B cell (primary cell): ENCODE data around the gene TADA3. TPM values are rescaled to one million over a fixed set of nuclear protein-coding genes. Genes with fewer than 3 reads are reported as not detected.

Experiments used
- ATAC-seq: fragments of 200-7000 bp; cut with Tn5 transposase; one replicate; pipeline ENCODE4 v1.10.0; 2021; ENCODE audit warnings: low read depth, mild to moderate bottlenecking, moderate number of reproducible peaks, moderate library complexity
- CTCF ChIA-PET: fragments of 350-600 bp; sonication (Branson Sonifier 250); formaldehyde crosslinking; loops from one replicate; lab custom pipeline; 2021; ENCODE audit warnings: antibody characterized with exemption, inconsistent platforms; lab: Charles Lee
- POLR2A ChIA-PET: fragments of 350-600 bp; sonication (Branson Sonifier 250); formaldehyde crosslinking; loops from one replicate; lab custom pipeline; 2021; ENCODE audit warnings: antibody characterized with exemption; lab: Charles Lee
- DNase-seq: peaks from one replicate; pipeline ENCODE4 v3.0.0; 2013
- H2AFZ ChIP-seq: 2 replicates; pipeline ENCODE4 v1.6.1; 2012; ENCODE audit warnings: mild to moderate bottlenecking, low read depth, low read length; ENCODE audit not compliant: insufficient read depth, poor library complexity, severe bottlenecking
- H3K27ac ChIP-seq, 2 donors: 1 replicate in 1 of 2; 2 replicates in 1 of 2; pipeline ENCODE4 v1.5.1; 2012 to 2013; ENCODE audit warnings: low read length in 2 of 2, mild to moderate bottlenecking in 2 of 2, moderate library complexity in 1 of 2
- H3K27me3 ChIP-seq, 4 experiments: fragments of 200-600 bp in 1 of 4; sonication (generic) in 1 of 4; replicated peaks in 1 of 4; 1 replicate in 2 of 4; 2 replicates in 2 of 4; pipeline versions ENCODE4 v1.6.1 to v1.7.0; 2013 to 2016; ENCODE audit warnings: low read length in 3 of 4, mild to moderate bottlenecking in 2 of 4, mixed read lengths in 1 of 4, moderate library complexity in 1 of 4; ENCODE audit not compliant: insufficient read depth in 4 of 4, control insufficient read depth in 3 of 4; ENCODE audit errors: control extremely low read depth in 1 of 4
- H3K36me3 ChIP-seq, 2 experiments: replicated peaks in 1 of 2; 1 replicate in 1 of 2; 2 replicates in 1 of 2; pipeline versions ENCODE4 v1.6.1 to v1.7.1; 2013; ENCODE audit warnings: low read length in 1 of 2; ENCODE audit not compliant: insufficient read depth in 2 of 2, control insufficient read depth in 1 of 2; ENCODE audit errors: control extremely low read depth in 1 of 2, extremely low read depth in 1 of 2
- H3K4me1 ChIP-seq, 2 donors: fragments of 200-600 bp in 1 of 2; sonication (generic) in 1 of 2; 1 replicate in 1 of 2; 2 replicates in 1 of 2; pipeline versions ENCODE4 v1.5.1 to v1.6.1; 2013 to 2017; ENCODE audit warnings: low read length in 2 of 2; ENCODE audit not compliant: control insufficient read depth in 2 of 2, insufficient read depth in 2 of 2
- H3K4me2 ChIP-seq: replicated peaks from 2 replicates; pipeline ENCODE3; 2012; ENCODE audit warnings: mild to moderate bottlenecking, low read depth, low read length; ENCODE audit not compliant: poor library complexity, severe bottlenecking
- H3K4me3 ChIP-seq, 5 experiments: fragments of 200-600 bp in 1 of 5; sonication (generic) in 1 of 5; 1 replicate in 3 of 5; 2 replicates in 2 of 5; pipeline versions ENCODE4 v1.5.1 to v1.7.0; 2011 to 2016; ENCODE audit warnings: low read length in 4 of 5, mild to moderate bottlenecking in 4 of 5, low read depth in 2 of 5, control low read depth in 1 of 5, moderate library complexity in 1 of 5; ENCODE audit not compliant: insufficient read depth in 1 of 5; ENCODE audit errors: control extremely low read depth in 1 of 5, extremely low read depth in 1 of 5
- H3K79me2 ChIP-seq: fragments of 200-600 bp; sonication (generic); one replicate; pipeline ENCODE4 v1.6.0; 2016; ENCODE audit warnings: low read length; ENCODE audit not compliant: control insufficient read depth, insufficient read depth
- H3K9ac ChIP-seq: fragments of 200-600 bp; sonication (generic); 2 replicates; pipeline ENCODE4 v1.6.1; 2017; ENCODE audit warnings: mild to moderate bottlenecking, low read length, moderate library complexity
- H3K9me3 ChIP-seq, 3 donors: one replicate each; pipeline versions ENCODE4 v1.6.1 to v1.7.1; 2013; ENCODE audit warnings: low read length in 2 of 3; ENCODE audit not compliant: control insufficient read depth in 2 of 3, insufficient read depth in 1 of 3; ENCODE audit errors: control extremely low read depth in 1 of 3
- H4K20me1 ChIP-seq: 2 replicates; pipeline ENCODE4 v1.6.0; 2012; ENCODE audit warnings: mild to moderate bottlenecking, low read length; ENCODE audit not compliant: insufficient read depth, control insufficient read depth, poor library complexity, severe bottlenecking
- H3K27ac Mint-ChIP-seq: one replicate; pipeline ENCODE4 v1.8.0; 2021; ENCODE audit warnings: mixed read lengths
- H3K27me3 Mint-ChIP-seq: one replicate; pipeline ENCODE4 v1.8.0; 2021; ENCODE audit warnings: mixed read lengths
- H3K4me1 Mint-ChIP-seq: one replicate; pipeline ENCODE4 v1.8.0; 2021; ENCODE audit warnings: mixed read lengths
- H3K4me3 Mint-ChIP-seq: one replicate; pipeline ENCODE4 v1.8.0; 2021; ENCODE audit warnings: mixed read lengths
- H3K9me3 Mint-ChIP-seq: one replicate; pipeline ENCODE4 v1.8.0; 2022; ENCODE audit warnings: mixed read lengths; ENCODE audit not compliant: insufficient read depth
- CTCF ChIP-seq: fragments of 200-600 bp; IDR thresholded peaks from one replicate; pipeline ENCODE4 v1.8.0; 2022; ENCODE audit warnings: antibody characterized with exemption, mild to moderate bottlenecking
- EZH2 ChIP-seq: IDR thresholded peaks from 2 replicates; pipeline ENCODE4 v1.6.1; 2012; ENCODE audit warnings: borderline replicate concordance, low read depth, mild to moderate bottlenecking, moderate library complexity, low read length; ENCODE audit not compliant: insufficient read depth, poor library complexity, severe bottlenecking
- WGBS: methylation state at CpG from one replicate; pipeline ENCODE4 v1.1.5; 2013; ENCODE audit warnings: missing lambda C conversion rate; ENCODE audit not compliant: insufficient coverage; 5-methylcytosine and 5-hydroxymethylcytosine counted together
- intact Hi-C: fragments of 100-400 bp; cut with micrococcal nuclease; formaldehyde crosslinking; loops from one replicate; pipeline ENCODE4 v1.10.0; 2022
- polyA plus RNA-seq: library from polyadenylated mRNA; depleted of rRNA; stranded (reverse); fragments of >200 nt; gene quantifications from 2 replicates; pipeline ENCODE4 v1.2.3, GENCODE V29; 2012
- total RNA-seq, 2 donors: library from RNA; stranded (reverse); fragments of 120-200 nt in 1 of 2; gene quantifications; 1 replicate in 1 of 2; 2 replicates in 1 of 2; pipeline versions ENCODE4 v1.2.3 to v1.2.4, GENCODE V29; 2013 to 2022

TADA3 gene
- total and polyA plus RNA-seq, 2 donors (not counting 1 experiment from before 2014, with no cell fraction given) = 45.4 to 45.6 TPM

- DNase-seq = no peak
- H3K4me2 ChIP-seq = peak overlapping the region; percentile 59
- H3K9me3 Mint-ChIP-seq = no peaks in the 10 kb centered on the region
- WGBS = no CpG with 5 or more reads among the region's 4 CpGs
- peaks cover 58% of the 10 kb centered on the region for H3K4me1 Mint-ChIP-seq
- peak overlapping the region; percentile 24 to 82 for H3K27ac ChIP-seq
- no peaks in the 10 kb centered on the region for H4K20me1 ChIP-seq
- peak overlapping the region; percentile 19 for H3K9ac ChIP-seq
- H3K4me3 ChIP-seq = no peak overlapping the region
- no peaks in the 10 kb centered on the region for H3K27me3 Mint-ChIP-seq
- peaks cover 6% of the 10 kb centered on the region for H3K79me2 ChIP-seq
- H3K9me3 ChIP-seq = no peaks in the 10 kb centered on the region
- intact Hi-C loops = loop anchor here (1.0 to 5.0 kb wide), 3 partner anchors 11 to 246 kb away; partner anchors contain the start of genes FANCD2 and TADA3
- peaks cover 2 to 28% of the 10 kb centered on the region in 2 experiments for H3K36me3 ChIP-seq
- POLR2A ChIA-PET = interaction anchor here (0.6 to 3.7 kb wide), 7 partner anchors 12 to 361 kb away, joined by 3 to 18 read pairs (median 6); partner anchors contain the start of genes ARPC4, OGG1 and TADA3
- TF ChIP-seq CTCF (no peak), EZH2 (no peak)
- no peaks in the 10 kb centered on the region for H3K27me3 ChIP-seq
- H3K27ac Mint-ChIP-seq = peak overlapping the region; percentile 78
- no peak for ATAC-seq
- H2AFZ ChIP-seq = no peak overlapping the region
- CTCF ChIA-PET = interaction anchor here (0.6 to 4.6 kb wide), 13 partner anchors 10 to 276 kb away, joined by 3 to 25 read pairs (median 5); partner anchors contain the start of genes ARPC4, OGG1 and TADA3
- H3K4me3 Mint-ChIP-seq = peak overlapping the region; percentile 40
- H3K4me1 ChIP-seq = peaks cover 51 to 59% of the 10 kb centered on the region in 2 donors
These were observed 11.4 kb downstream of the TADA3 start for GRCh38 chr3:9780910-9781309.

GRCh38 chr3:9780458-9780812 lies 11.8 kb downstream of the TADA3 start:
- ChIA-PET POLR2A (interaction anchor here (0.6 to 3.7 kb wide), 4 partner anchors 12 to 31 kb away, joined by 3 to 18 read pairs (median 6); partner anchors contain the start of genes ARPC4, OGG1 and TADA3), CTCF (interaction anchor here (0.7 to 4.6 kb wide), 10 partner anchors 10 to 276 kb away, joined by 3 to 25 read pairs (median 6); partner anchors contain the start of genes ARPC4, OGG1 and TADA3)
- Histone ChIP-seq H3K4me1 (peaks cover 51 to 59% of the 10 kb centered on the region in 2 donors), H3K27ac (peak overlapping the region; percentile 56 to 82), H3K4me3 (peak overlapping the region in 2 of 5 experiments; percentile 1 to 18), H3K27me3 (no peaks in the 10 kb centered on the region), H3K4me2 (peak overlapping the region; percentile 59), H3K9ac (peak overlapping the region; percentile 19), H3K36me3 (peaks cover under 1 to 25% of the 10 kb centered on the region in 2 experiments), H4K20me1 (no peaks in the 10 kb centered on the region), H3K79me2 (peaks cover 6% of the 10 kb centered on the region), H2AFZ (peak overlapping the region; percentile 63), H3K9me3 (no peaks in the 10 kb centered on the region)
- H3K4me3 Mint-ChIP-seq = peak overlapping the region; percentile 40
- H3K9me3 Mint-ChIP-seq = no peaks in the 10 kb centered on the region
- intact Hi-C loops = loop anchor here (1.0 to 5.0 kb wide), 3 partner anchors 12 to 247 kb away; partner anchors contain the start of genes FANCD2 and TADA3
- H3K4me1 Mint-ChIP-seq = peaks cover 59% of the 10 kb centered on the region
- 46% methylated on average over 8 of the region's 10 CpGs for WGBS
- H3K27me3 Mint-ChIP-seq = no peaks in the 10 kb centered on the region
- no peak for DNase-seq
- H3K27ac Mint-ChIP-seq = peak overlapping the region; percentile 78
- peak; percentile 2 for ATAC-seq
- TF ChIP-seq CTCF = no peak
- TF ChIP-seq EZH2 = no peak
